GM12801 (cell line): ENCODE measurements around the gene RAB11FIP5.

Experiments used
- CTCF ChIP-seq: IDR thresholded peaks from one replicate; pipeline ENCODE4 v1.5.1; 2011; ENCODE audit warnings: control low read depth; ENCODE audit not compliant: insufficient read length; ENCODE audit errors: extremely low read depth

Gene RAB11FIP5

GRCh38 chr2:73112026-73112912, 479 bp downstream of the RAB11FIP5 start:
- TF ChIP-seq CTCF = no peak

- no peak for TF ChIP-seq CTCF
These were observed 1.4 kb downstream of the RAB11FIP5 start for GRCh38 chr2:73111073-73112025.

- TF ChIP-seq CTCF = no peak
These were observed 2.3 kb downstream of the RAB11FIP5 start for GRCh38 chr2:73110168-73111072.

GRCh38 chr2:73109431-73110167, 3.1 kb downstream of the RAB11FIP5 start:
- no peak for TF ChIP-seq CTCF

- TF ChIP-seq CTCF = no peak
These were observed 5.4 kb downstream of the RAB11FIP5 start for GRCh38 chr2:73107211-73107926.

GRCh38 chr2:73106791-73107190, 6.0 kb downstream of the RAB11FIP5 start:
- no peak for TF ChIP-seq CTCF
